Psoas muscle (tissue), 8 donors: ENCODE measurements around the gene GPR35. TPM values are rescaled to one million over a fixed set of nuclear protein-coding genes. Genes with fewer than 3 reads are reported as not detected.

ENCODE experiments used
- ATAC-seq, 4 donors: fragments of 200-7000 bp; cut with Tn5 transposase; one replicate each; pipeline ENCODE4 v1.9.1; 2020; ENCODE audit warnings: moderate library complexity in 3 of 4, mild to moderate bottlenecking in 2 of 4
- DNase-seq, 2 donors: peaks; one replicate each; pipeline ENCODE4 v3.0.0-alpha.2; 2020
- H3K27ac ChIP-seq: fragments of 200-600 bp; one replicate; pipeline ENCODE4 v1.8.0; 2022
- H3K27me3 ChIP-seq, 3 donors: fragments of 200-600 bp in 1 of 3; one replicate each; pipeline versions ENCODE4 v1.6.1 to v1.8.0; 2013 to 2022; ENCODE audit warnings: low read length in 2 of 3, mild to moderate bottlenecking in 2 of 3, moderate library complexity in 1 of 3; ENCODE audit not compliant: insufficient read depth in 3 of 3
- H3K36me3 ChIP-seq, 2 donors: fragments of 200-600 bp in 1 of 2; one replicate each; pipeline versions ENCODE4 v1.6.1 to v1.8.0; 2013 to 2022; ENCODE audit warnings: low read depth in 1 of 2, mild to moderate bottlenecking in 1 of 2, moderate library complexity in 1 of 2; ENCODE audit not compliant: insufficient read depth in 1 of 2
- H3K4me1 ChIP-seq: fragments of 200-600 bp; one replicate; pipeline ENCODE4 v1.8.0; 2022
- H3K4me3 ChIP-seq: fragments of 200-600 bp; one replicate; pipeline ENCODE4 v1.8.0; 2022; ENCODE audit warnings: mild to moderate bottlenecking
- H3K9me3 ChIP-seq: fragments of 200-600 bp; one replicate; pipeline ENCODE4 v1.8.0; 2022
- CTCF ChIP-seq: fragments of 200-600 bp; IDR thresholded peaks from one replicate; pipeline ENCODE4 v1.8.0; 2022; ENCODE audit warnings: antibody characterized with exemption
- WGBS, 3 donors: extraction: QIAGEN DNeasy Blood & Tissue Kit; methylation state at CpG; one replicate each; pipeline versions ENCODE4 v1.1.6 to v1.1.7; 2013; 5-methylcytosine and 5-hydroxymethylcytosine counted together
- intact Hi-C, 2 donors: fragments of 100-400 bp; cut with DNase I; formaldehyde crosslinking; loops; one replicate each; pipeline versions ENCODE4 v1.11.0 to v1.14.2; 2022
- polyA plus RNA-seq, 3 donors: library from polyadenylated mRNA; stranded (reverse); fragments of 200-250 nt; gene quantifications; one replicate each; pipeline ENCODE4 v1.2.3, GENCODE V29; 2013
- total RNA-seq, 4 donors: library from RNA; stranded (reverse); fragmentation: NEBNext Ultra II Directional in 2 of 4; extraction: Animal tissue kit (Norgen Biotek cat#: 25700) in 2 of 4; gene quantifications; one replicate each; pipeline versions ENCODE4 v1.2.1 to v1.2.4, GENCODE V29; 2021 to 2023
- donor health status: healthy with polysubstance abuse.
- donor health status: DM: no; HTN: no; CAD: no; lungs with moderate emphysema.
- donor health status: Bipolar disorder and iron deficiency.
- donor health status: healthy.
- donor health status: DM: yes; HTN: yes; CAD: no.
- donor health status: DM: no; HTN: no; CAD: no.
- donor health status: DM: no; HTN: no; CAD: no.
- donor health status: DM: yes; HTN: yes; CAD: no.

The GPR35 gene
- total and polyA plus RNA-seq, 7 donors, result 0.30 to 0.92 (median 0.58) TPM

GRCh38 chr2:240635121-240635997 lies 10.1 kb downstream of the GPR35 start:
- H3K9me3 ChIP-seq, result no peaks in the 10 kb centered on the region
- ATAC-seq (peak in 2 of 4 donors; percentile 8 to 17), DNase-seq (peak in 1 of 2 donors; percentile 30)
- intact Hi-C loops, result no loop called here
- H3K27ac ChIP-seq, result no peak overlapping the region
- H3K36me3 ChIP-seq, result no peaks in the 10 kb centered on the region
- no peak for TF ChIP-seq CTCF
- H3K27me3 ChIP-seq, result no peaks in the 10 kb centered on the region
- H3K4me3 ChIP-seq, result no peak overlapping the region
- 73 to 84% (median 81%) methylated on average over 6 of the region's 6 CpGs for WGBS, 3 donors
- no peaks in the 10 kb centered on the region for H3K4me1 ChIP-seq

- Histone ChIP-seq H3K4me1 (no peaks in the 10 kb centered on the region), H3K4me3 (no peak overlapping the region), H3K9me3 (no peaks in the 10 kb centered on the region), H3K36me3 (no peaks in the 10 kb centered on the region), H3K27me3 (no peaks in the 10 kb centered on the region), H3K27ac (no peak overlapping the region)
- no peak for ATAC-seq
- intact Hi-C loops, result no loop called here
- TF ChIP-seq CTCF, result no peak
- WGBS, 3 donors, result 66 to 81% (median 78%) methylated on average over 3 of the region's 3 CpGs
- peak in 1 of 2 donors; percentile 13 for DNase-seq
Observed at GRCh38 chr2:240635998-240636547, 10.8 kb downstream of the GPR35 start.

GRCh38 chr2:240636563-240637115 lies 11.4 kb downstream of the GPR35 start:
- 83 to 88% (median 86%) methylated on average over 11 of the region's 11 CpGs for WGBS, 3 donors
- TF ChIP-seq CTCF, result no peak
- no peaks in the 10 kb centered on the region for H3K4me1 ChIP-seq
- DNase-seq, result peak in 1 of 2 donors; percentile 48
- no peaks in the 10 kb centered on the region for H3K9me3 ChIP-seq
- H3K4me3 ChIP-seq, result no peak overlapping the region
- H3K27ac ChIP-seq, result no peak overlapping the region
- intact Hi-C loops, result no loop called here
- no peaks in the 10 kb centered on the region for H3K36me3 ChIP-seq
- H3K27me3 ChIP-seq, result no peaks in the 10 kb centered on the region
- ATAC-seq, result no peak

- Histone ChIP-seq H3K4me1 (no peaks in the 10 kb centered on the region), H3K27me3 (no peaks in the 10 kb centered on the region), H3K36me3 (no peaks in the 10 kb centered on the region), H3K27ac (no peak overlapping the region), H3K9me3 (no peaks in the 10 kb centered on the region), H3K4me3 (no peak overlapping the region)
- WGBS, 3 donors, result 81 to 88% (median 87%) methylated on average over 17 of the region's 17 CpGs
- DNase-seq, result peak in 1 of 2 donors; percentile 53
- TF ChIP-seq CTCF, result no peak
- no peak for ATAC-seq
- intact Hi-C loops, result no loop called here
Observed at GRCh38 chr2:240637116-240637900, 12.0 kb downstream of the GPR35 start.
